ENCODE measurements around the gene PEX3.
"Not testable (repeated sequence)": the region's sequence is repeated elsewhere in the genome, so short reads cannot be mapped to it uniquely, and the experiment has no call there.

The PEX3 gene

GRCh38 chr6:143507358-143508145, 56.9 kb downstream of the PEX3 start:
- no peak for DNase-seq

- not testable (repeated sequence) for DNase-seq
Measured at GRCh38 chr6:143510326-143510725, 59.7 kb downstream of the PEX3 start.

GRCh38 chr6:143510991-143511891, 60.6 kb downstream of the PEX3 start, which contains the start of gene FUCA2:
TSS of gene FUCA2 (minus strand) at chr6:143511720. CDS start at chr6:143511634, 86 bp downstream.
- DNase-seq: peak; percentile 70

GRCh38 chr6:143513410-143513809, 62.8 kb downstream of the PEX3 start:
- DNase-seq: peak; percentile 47

- no peak for DNase-seq
Measured at GRCh38 chr6:143515061-143515760, 64.6 kb downstream of the PEX3 start.

- no peak for DNase-seq
Measured at GRCh38 chr6:143515766-143516355, 65.3 kb downstream of the PEX3 start.

GRCh38 chr6:143516690-143517446, 66.3 kb downstream of the PEX3 start:
- no peak for DNase-seq

- no peak for DNase-seq
Measured at GRCh38 chr6:143517447-143517773, 66.8 kb downstream of the PEX3 start.

GRCh38 chr6:143522039-143522600, 71.5 kb downstream of the PEX3 start:
- no peak for DNase-seq

- DNase-seq: no peak
Measured at GRCh38 chr6:143525356-143525755, 74.8 kb downstream of the PEX3 start.

GRCh38 chr6:143527677-143528076, 77.1 kb downstream of the PEX3 start:
- DNase-seq: no peak

- DNase-seq: no peak
Measured at GRCh38 chr6:143528164-143528811, 77.7 kb downstream of the PEX3 start.

- DNase-seq: no peak
Measured at GRCh38 chr6:143529095-143529494, 78.5 kb downstream of the PEX3 start.

- DNase-seq: no peak
Measured at GRCh38 chr6:143531720-143532499, 81.3 kb downstream of the PEX3 start.

- DNase-seq: no peak
Measured at GRCh38 chr6:143535189-143535614, 84.6 kb downstream of the PEX3 start.

GRCh38 chr6:143536461-143536865, 85.9 kb downstream of the PEX3 start:
- peak; percentile 60 for DNase-seq

GRCh38 chr6:143536866-143537691, 86.5 kb downstream of the PEX3 start:
- peak; percentile 69 for DNase-seq

GRCh38 chr6:143538374-143538773, 87.8 kb downstream of the PEX3 start:
- DNase-seq: no peak

GRCh38 chr6:143539106-143539505, 88.5 kb downstream of the PEX3 start:
- DNase-seq: no peak
